WERI-Rb-1 (cell line): ENCODE measurements around the gene SEMA3G.
A peak's percentile ranks its signal among the peaks of the same experiment; 100 is the strongest.

Experiments
- DNase-seq: peaks from one replicate; pipeline ENCODE4 v3.0.0-alpha.2; 2020
- H3K27ac ChIP-seq: fragments of 250-450 bp; sonication (Bioruptor Pico); 2 replicates; pipeline ENCODE4 v1.5.1; 2020; ENCODE audit warnings: mild to moderate bottlenecking, moderate library complexity
- H3K27me3 ChIP-seq: fragments of 250-450 bp; sonication (Bioruptor Pico); 2 replicates; pipeline ENCODE4 v1.5.1; 2021; ENCODE audit warnings: mild to moderate bottlenecking, low read depth, moderate library complexity; ENCODE audit not compliant: insufficient read depth, severe bottlenecking
- H3K36me3 ChIP-seq: fragments of 250-450 bp; sonication (Bioruptor Pico); 2 replicates; pipeline ENCODE4 v1.5.1; 2020; ENCODE audit warnings: mild to moderate bottlenecking, moderate library complexity
- H3K4me3 ChIP-seq: 2 replicates; pipeline ENCODE4 v1.5.1; 2011; ENCODE audit warnings: low read depth, mild to moderate bottlenecking, control low read depth, low read length
- H3K9me3 ChIP-seq: fragments of 250-450 bp; sonication (Bioruptor Pico); 2 replicates; pipeline ENCODE4 v1.5.1; 2021; ENCODE audit warnings: mild to moderate bottlenecking, moderate library complexity; ENCODE audit not compliant: severe bottlenecking
- TF ChIP-seq, protein P1 (sequence below): IDR thresholded peaks from 2 replicates; pipeline ENCODE4 v1.5.1; 2011; ENCODE audit warnings: low read depth, mild to moderate bottlenecking, control low read depth, inconsistent platforms, low read length

Gene SEMA3G

DNA sequence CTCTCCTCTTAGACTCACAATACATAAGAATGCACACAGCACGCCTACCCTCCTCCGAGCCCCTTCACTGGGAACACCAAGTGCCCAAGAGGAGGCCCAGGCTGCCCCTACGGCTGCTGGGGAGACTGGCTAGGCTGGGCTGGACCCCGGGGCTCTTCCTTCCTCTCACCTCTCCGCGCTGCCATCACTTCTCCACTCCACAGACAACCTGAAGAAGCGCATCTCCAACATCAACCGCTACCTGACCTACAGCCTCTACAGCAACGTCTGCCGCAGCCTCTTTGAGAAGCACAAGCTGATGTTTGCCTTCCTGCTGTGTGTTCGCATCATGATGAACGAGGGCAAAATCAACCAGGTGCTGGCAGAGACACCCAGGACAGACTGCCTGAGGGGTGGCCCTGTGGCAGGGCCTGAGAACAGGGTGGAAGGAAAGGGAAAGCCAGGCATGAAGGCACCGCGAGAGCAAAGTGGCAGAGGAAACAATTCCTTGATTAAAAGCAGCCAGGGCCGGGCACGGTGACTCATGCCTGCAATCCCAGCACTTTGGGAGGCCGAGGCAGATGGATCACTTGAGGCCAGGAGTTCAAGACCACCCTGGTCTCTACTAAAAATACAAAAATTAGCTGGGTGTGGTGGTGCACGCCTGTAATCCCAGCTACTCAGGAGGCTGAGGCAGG is 51.6 kb downstream of the SEMA3G start:
- Histone ChIP-seq H3K27ac (no peak overlapping the region), H3K36me3 (no peaks in the 10 kb centered on the region), H3K4me3 (no peak overlapping the region), H3K27me3 (no peaks in the 10 kb centered on the region), H3K9me3 (no peaks in the 10 kb centered on the region)
- no peak for DNase-seq
- TF ChIP-seq, protein P1, sequence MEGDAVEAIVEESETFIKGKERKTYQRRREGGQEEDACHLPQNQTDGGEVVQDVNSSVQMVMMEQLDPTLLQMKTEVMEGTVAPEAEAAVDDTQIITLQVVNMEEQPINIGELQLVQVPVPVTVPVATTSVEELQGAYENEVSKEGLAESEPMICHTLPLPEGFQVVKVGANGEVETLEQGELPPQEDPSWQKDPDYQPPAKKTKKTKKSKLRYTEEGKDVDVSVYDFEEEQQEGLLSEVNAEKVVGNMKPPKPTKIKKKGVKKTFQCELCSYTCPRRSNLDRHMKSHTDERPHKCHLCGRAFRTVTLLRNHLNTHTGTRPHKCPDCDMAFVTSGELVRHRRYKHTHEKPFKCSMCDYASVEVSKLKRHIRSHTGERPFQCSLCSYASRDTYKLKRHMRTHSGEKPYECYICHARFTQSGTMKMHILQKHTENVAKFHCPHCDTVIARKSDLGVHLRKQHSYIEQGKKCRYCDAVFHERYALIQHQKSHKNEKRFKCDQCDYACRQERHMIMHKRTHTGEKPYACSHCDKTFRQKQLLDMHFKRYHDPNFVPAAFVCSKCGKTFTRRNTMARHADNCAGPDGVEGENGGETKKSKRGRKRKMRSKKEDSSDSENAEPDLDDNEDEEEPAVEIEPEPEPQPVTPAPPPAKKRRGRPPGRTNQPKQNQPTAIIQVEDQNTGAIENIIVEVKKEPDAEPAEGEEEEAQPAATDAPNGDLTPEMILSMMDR, result no peak

DNA sequence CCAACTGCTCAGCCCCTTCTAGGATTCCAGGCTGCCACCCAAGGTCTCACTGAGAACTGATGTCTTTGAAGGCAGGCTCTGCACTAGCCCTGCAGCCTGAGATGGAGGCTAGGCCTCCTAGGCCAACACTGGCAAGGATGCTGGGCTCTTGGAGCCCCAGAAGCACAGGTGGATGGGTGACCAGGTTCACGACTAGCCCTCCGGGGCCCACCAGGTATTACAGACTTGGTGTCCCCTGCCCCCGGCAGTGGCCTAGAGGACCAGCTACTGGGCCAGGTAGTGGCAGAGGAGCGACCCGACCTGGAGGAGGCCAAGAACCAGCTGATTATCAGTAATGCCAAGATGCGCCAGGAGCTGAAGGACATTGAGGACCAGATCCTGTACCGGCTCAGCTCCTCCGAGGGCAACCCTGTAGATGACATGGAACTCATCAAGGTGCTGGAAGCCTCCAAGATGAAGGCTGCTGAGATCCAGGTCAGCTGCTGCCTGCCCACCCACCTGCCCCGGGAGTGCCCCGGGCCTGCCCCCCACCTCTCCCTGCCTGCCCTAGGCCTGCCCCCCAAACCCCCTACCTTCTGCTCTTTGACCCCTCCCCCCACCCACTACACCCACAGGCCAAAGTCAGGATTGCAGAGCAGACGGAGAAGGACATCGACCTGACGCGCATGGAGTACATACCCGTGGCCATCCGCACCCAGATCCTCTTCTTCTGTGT is 52.5 kb downstream of the SEMA3G start:
- Histone ChIP-seq H3K27ac (no peak overlapping the region), H3K27me3 (no peaks in the 10 kb centered on the region), H3K4me3 (no peak overlapping the region), H3K9me3 (no peaks in the 10 kb centered on the region), H3K36me3 (no peaks in the 10 kb centered on the region)
- TF ChIP-seq, protein P1, result no peak
- DNase-seq, result no peak

DNA sequence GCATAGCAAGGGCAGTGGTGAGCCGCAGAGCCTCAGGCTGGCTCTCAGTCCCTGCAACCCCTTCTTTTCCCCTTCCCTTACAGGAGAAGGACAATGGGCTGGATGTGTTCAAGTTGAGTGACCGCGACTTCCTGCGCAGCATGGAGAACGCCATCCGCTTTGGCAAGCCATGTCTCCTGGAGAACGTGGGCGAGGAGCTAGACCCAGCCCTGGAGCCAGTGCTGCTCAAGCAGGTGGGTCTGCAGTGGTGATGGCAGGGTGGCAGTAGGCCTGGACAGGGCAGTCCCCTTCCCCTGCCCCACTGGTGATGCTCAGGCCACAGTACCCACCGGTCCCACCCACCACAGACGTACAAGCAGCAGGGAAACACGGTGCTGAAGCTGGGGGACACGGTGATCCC is 53.8 kb downstream of the SEMA3G start:
- H3K9me3 ChIP-seq, result no peaks in the 10 kb centered on the region
- H3K4me3 ChIP-seq, result no peak overlapping the region
- no peak overlapping the region for H3K27ac ChIP-seq
- no peaks in the 10 kb centered on the region for H3K36me3 ChIP-seq
- TF ChIP-seq, protein P1, result no peak
- no peaks in the 10 kb centered on the region for H3K27me3 ChIP-seq
- DNase-seq, result no peak

DNA sequence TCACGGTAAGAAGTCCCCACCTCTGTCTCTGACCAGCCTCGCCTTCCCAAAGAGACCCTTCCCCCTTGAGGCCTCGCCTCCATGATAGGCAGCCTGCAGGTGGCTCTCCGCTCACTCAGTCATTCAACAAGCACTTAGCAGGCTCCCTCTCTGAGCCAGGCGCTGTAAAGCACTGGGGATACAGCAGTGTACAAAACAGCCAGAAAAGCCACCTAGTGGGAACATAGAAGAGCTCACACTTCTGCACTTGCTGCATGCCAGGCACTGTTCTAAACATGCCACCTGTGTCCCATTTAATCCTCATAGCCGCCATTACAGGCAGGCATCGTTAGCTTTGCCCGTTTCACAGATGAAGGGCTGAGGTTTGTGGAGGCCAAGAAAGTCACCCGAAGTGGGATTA is 56.0 kb downstream of the SEMA3G start:
- TF ChIP-seq, protein P1, result no peak

DNA sequence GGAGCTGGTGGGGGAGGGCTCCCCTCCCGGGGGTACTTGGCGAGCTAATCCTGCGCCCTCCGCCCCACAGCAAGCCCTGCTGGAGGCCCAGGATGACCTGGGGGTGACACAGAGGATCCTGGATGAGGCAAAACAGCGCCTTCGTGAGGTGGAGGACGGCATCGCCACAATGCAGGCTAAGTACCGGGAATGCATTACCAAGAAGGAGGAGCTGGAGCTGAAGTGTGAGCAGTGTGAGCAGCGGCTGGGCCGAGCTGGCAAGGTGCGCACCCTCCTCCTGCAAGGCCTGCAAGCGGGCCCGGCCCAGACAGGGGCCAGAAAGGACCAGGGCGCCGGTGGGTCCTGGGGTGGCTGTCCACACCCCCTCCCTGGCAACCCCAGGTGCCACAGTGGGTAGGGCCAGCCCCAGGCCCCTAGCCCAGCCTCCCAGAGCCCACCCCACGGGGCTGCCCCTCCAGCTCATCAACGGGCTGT is 56.5 kb downstream of the SEMA3G start:
- H3K4me3 ChIP-seq, result no peak overlapping the region
- DNase-seq, result no peak
- H3K9me3 ChIP-seq, result no peaks in the 10 kb centered on the region
- TF ChIP-seq, protein P1, result peak; percentile 35; the same call in 1 of the 2 replicates
- H3K27ac ChIP-seq, result no peak overlapping the region
- no peaks in the 10 kb centered on the region for H3K27me3 ChIP-seq
- H3K36me3 ChIP-seq, result no peaks in the 10 kb centered on the region

More for the DNA sequence above, 56.0 kb downstream of the SEMA3G start:
- no peaks in the 10 kb centered on the region for H3K36me3 ChIP-seq
- no peak for DNase-seq
- no peak overlapping the region for H3K27ac ChIP-seq
- H3K4me3 ChIP-seq, result no peak overlapping the region
- no peaks in the 10 kb centered on the region for H3K9me3 ChIP-seq
- H3K27me3 ChIP-seq, result no peaks in the 10 kb centered on the region
